Ectodermal cell (in vitro differentiated cells): Measurements from ENCODE around the gene NNT.

Source experiments
- H3K27ac ChIP-seq: 2 replicates; pipeline ENCODE4 v1.7.0; 2013; ENCODE audit warnings: mild to moderate bottlenecking, low read depth, low read length; ENCODE audit not compliant: insufficient read depth, poor library complexity, severe bottlenecking
- H3K27me3 ChIP-seq: 2 replicates; pipeline ENCODE4 v1.7.0; 2013; ENCODE audit warnings: mild to moderate bottlenecking, low read length; ENCODE audit not compliant: insufficient read depth, control insufficient read depth, poor library complexity, severe bottlenecking
- H3K36me3 ChIP-seq: one replicate; pipeline ENCODE4 v1.7.0; 2013; ENCODE audit warnings: low read length; ENCODE audit not compliant: control insufficient read depth, insufficient read depth
- H3K4me1 ChIP-seq: one replicate; pipeline ENCODE4 v1.7.0; 2013; ENCODE audit warnings: low read length; ENCODE audit not compliant: control insufficient read depth, insufficient read depth
- H3K4me3 ChIP-seq: 2 replicates; pipeline ENCODE4 v1.7.0; 2013; ENCODE audit warnings: low read depth, low read length, control low read depth; ENCODE audit not compliant: insufficient read depth
- H3K9me3 ChIP-seq: 2 replicates; pipeline ENCODE4 v1.7.0; 2013; ENCODE audit warnings: mild to moderate bottlenecking, low read length, moderate library complexity; ENCODE audit not compliant: control insufficient read depth
- WGBS, 2 experiments: methylation state at CpG; one replicate each; pipeline ENCODE4 v1.1.7; 2013; ENCODE audit warnings: missing lambda C conversion rate in 2 of 2; 5-methylcytosine and 5-hydroxymethylcytosine counted together

The NNT gene

GRCh38 chr5:43638546-43638945 is 35.6 kb downstream of the NNT start:
- H3K27me3 ChIP-seq, result no peaks in the 10 kb centered on the region
- H3K4me1 ChIP-seq, result no peaks in the 10 kb centered on the region
- no peaks in the 10 kb centered on the region for H3K36me3 ChIP-seq
- no peak overlapping the region for H3K27ac ChIP-seq
- H3K4me3 ChIP-seq, result no peak overlapping the region
- no peaks in the 10 kb centered on the region for H3K9me3 ChIP-seq

- no CpG with 5 or more reads among the region's 1 CpG for WGBS, 2 experiments
Observed at GRCh38 chr5:43639566-43639965, 36.6 kb downstream of the NNT start.

GRCh38 chr5:43642428-43642827 is 39.4 kb downstream of the NNT start:
- WGBS, 2 experiments, result 93 to 95% methylated on average over 2 of the region's 2 CpGs
- Histone ChIP-seq H3K4me3 (no peak overlapping the region), H3K27me3 (no peaks in the 10 kb centered on the region), H3K4me1 (no peaks in the 10 kb centered on the region), H3K9me3 (no peaks in the 10 kb centered on the region), H3K36me3 (no peaks in the 10 kb centered on the region), H3K27ac (no peak overlapping the region)

More at GRCh38 chr5:43639566-43639965, 36.6 kb downstream of the NNT start:
- H3K4me3 ChIP-seq, result no peak overlapping the region
- no peaks in the 10 kb centered on the region for H3K4me1 ChIP-seq
- H3K36me3 ChIP-seq, result no peaks in the 10 kb centered on the region
- no peak overlapping the region for H3K27ac ChIP-seq
- no peaks in the 10 kb centered on the region for H3K9me3 ChIP-seq
- no peaks in the 10 kb centered on the region for H3K27me3 ChIP-seq

GRCh38 chr5:43643327-43643726 is 40.3 kb downstream of the NNT start:
- WGBS, 2 experiments, result 93 to 94% methylated on average over 1 of the region's 1 CpG
- no peaks in the 10 kb centered on the region for H3K36me3 ChIP-seq
- no peaks in the 10 kb centered on the region for H3K9me3 ChIP-seq
- no peak overlapping the region for H3K4me3 ChIP-seq
- no peaks in the 10 kb centered on the region for H3K4me1 ChIP-seq
- H3K27ac ChIP-seq, result no peak overlapping the region
- H3K27me3 ChIP-seq, result no peaks in the 10 kb centered on the region

GRCh38 chr5:43643750-43644149 is 40.8 kb downstream of the NNT start:
- no peak overlapping the region for H3K27ac ChIP-seq
- WGBS, 2 experiments, result 93 to 95% methylated on average over 2 of the region's 2 CpGs
- no peaks in the 10 kb centered on the region for H3K4me1 ChIP-seq
- no peak overlapping the region for H3K4me3 ChIP-seq
- H3K9me3 ChIP-seq, result no peaks in the 10 kb centered on the region
- no peaks in the 10 kb centered on the region for H3K27me3 ChIP-seq
- no peaks in the 10 kb centered on the region for H3K36me3 ChIP-seq

GRCh38 chr5:43646992-43647391 is 44.0 kb downstream of the NNT start:
- no peaks in the 10 kb centered on the region for H3K9me3 ChIP-seq
- no peaks in the 10 kb centered on the region for H3K36me3 ChIP-seq
- no peaks in the 10 kb centered on the region for H3K27me3 ChIP-seq
- 100% methylated on average over 1 of the region's 1 CpG for WGBS, 2 experiments
- no peak overlapping the region for H3K27ac ChIP-seq
- H3K4me3 ChIP-seq, result no peak overlapping the region
- no peaks in the 10 kb centered on the region for H3K4me1 ChIP-seq

GRCh38 chr5:43647789-43648188 is 44.8 kb downstream of the NNT start:
- Histone ChIP-seq H3K9me3 (no peaks in the 10 kb centered on the region), H3K27ac (no peak overlapping the region), H3K4me1 (no peaks in the 10 kb centered on the region), H3K4me3 (no peak overlapping the region), H3K36me3 (no peaks in the 10 kb centered on the region), H3K27me3 (no peaks in the 10 kb centered on the region)

GRCh38 chr5:43648499-43649124 is 45.6 kb downstream of the NNT start:
- no peaks in the 10 kb centered on the region for H3K4me1 ChIP-seq
- H3K4me3 ChIP-seq, result no peak overlapping the region
- 100% methylated on average over 1 to 2 of the region's 2 CpGs for WGBS, 2 experiments
- H3K9me3 ChIP-seq, result no peaks in the 10 kb centered on the region
- H3K36me3 ChIP-seq, result no peaks in the 10 kb centered on the region
- H3K27ac ChIP-seq, result no peak overlapping the region
- no peaks in the 10 kb centered on the region for H3K27me3 ChIP-seq

- Histone ChIP-seq H3K36me3 (no peaks in the 10 kb centered on the region), H3K27ac (no peak overlapping the region), H3K4me1 (no peaks in the 10 kb centered on the region), H3K9me3 (no peaks in the 10 kb centered on the region), H3K4me3 (no peak overlapping the region), H3K27me3 (no peaks in the 10 kb centered on the region)
- WGBS, 2 experiments, result 85 to 95% methylated on average over 2 of the region's 2 CpGs
Observed at GRCh38 chr5:43649256-43649655, 46.3 kb downstream of the NNT start.

GRCh38 chr5:43652537-43653302 is 49.7 kb downstream of the NNT start:
- H3K36me3 ChIP-seq, result no peaks in the 10 kb centered on the region
- WGBS, 2 experiments, result 96 to 99% methylated on average over 6 of the region's 6 CpGs
- H3K9me3 ChIP-seq, result no peaks in the 10 kb centered on the region
- no peak overlapping the region for H3K4me3 ChIP-seq
- no peak overlapping the region for H3K27ac ChIP-seq
- H3K27me3 ChIP-seq, result no peaks in the 10 kb centered on the region
- no peaks in the 10 kb centered on the region for H3K4me1 ChIP-seq
